Measurements from ENCODE around the gene FKBP2.

FKBP2 gene

GRCh38 chr11:64250415-64251015 is 9.6 kb downstream of the FKBP2 start:
- no peak for DNase-seq

- peak; percentile 55 for DNase-seq
Observed at GRCh38 chr11:64251016-64251752, 10.3 kb downstream of the FKBP2 start, which contains the start of gene PLCB3. Gene PLCB3 (plus strand): TSS chr11:64251530. CDS start chr11:64251650, 120 bp downstream.

- DNase-seq, result no peak
Observed at GRCh38 chr11:64251753-64252002, 10.8 kb downstream of the FKBP2 start.

GRCh38 chr11:64252003-64252872 is 11.3 kb downstream of the FKBP2 start:
- DNase-seq, result no peak

- no peak for DNase-seq
Observed at GRCh38 chr11:64253043-64253442, 12.1 kb downstream of the FKBP2 start.

GRCh38 chr11:64253481-64253880 is 12.6 kb downstream of the FKBP2 start:
- DNase-seq, result no peak

- DNase-seq, result no peak
Observed at GRCh38 chr11:64254326-64254725, 13.4 kb downstream of the FKBP2 start.

- DNase-seq, result no peak
Observed at GRCh38 chr11:64255135-64256128, 14.5 kb downstream of the FKBP2 start.

GRCh38 chr11:64256300-64256699 is 15.4 kb downstream of the FKBP2 start:
- DNase-seq, result no peak

GRCh38 chr11:64258356-64258755 is 17.5 kb downstream of the FKBP2 start:
- DNase-seq, result no peak

- no peak for DNase-seq
Observed at GRCh38 chr11:64258946-64259532, 18.1 kb downstream of the FKBP2 start.

- DNase-seq, result no peak
Observed at GRCh38 chr11:64259533-64260067, 18.7 kb downstream of the FKBP2 start.

- no peak for DNase-seq
Observed at GRCh38 chr11:64260147-64260708, 19.3 kb downstream of the FKBP2 start.

- DNase-seq, result no peak
Observed at GRCh38 chr11:64261556-64262080, 20.7 kb downstream of the FKBP2 start.

- no peak for DNase-seq
Observed at GRCh38 chr11:64262271-64263002, 21.5 kb downstream of the FKBP2 start.

GRCh38 chr11:64263021-64263946 is 22.4 kb downstream of the FKBP2 start:
- no peak for DNase-seq

- no peak for DNase-seq
Observed at GRCh38 chr11:64263947-64264317, 23.0 kb downstream of the FKBP2 start.

GRCh38 chr11:64264371-64264852 is 23.5 kb downstream of the FKBP2 start:
- no peak for DNase-seq
